ENCODE results near the gene KCNK6.

Gene KCNK6

GRCh38 chr19:38303517-38304351 is 15.9 kb upstream of the KCNK6 start, which contains the start of gene C19orf33:
Gene C19orf33 (plus strand): TSS chr19:38304251. CDS start chr19:38304262, 11 bp downstream.
- no peaks in the 10 kb centered on the region for H3K36me3 ChIP-seq
- no peak within 1 kb of the TSS for H3K4me3 ChIP-seq (ENCODE audit: low read depth, low read length)
- no peaks in the 10 kb centered on the region for H3K4me1 ChIP-seq
- no peak for TF ChIP-seq CTCF (IDR thresholded peaks at IDR 0.05; ENCODE audit: low read depth, low read length)
- DNase-seq: no peak
- H3K27me3 ChIP-seq: no peaks in the 10 kb centered on the region
- no peaks in the 10 kb centered on the region for H3K9me3 ChIP-seq

GRCh38 chr19:38304352-38304865 is 15.2 kb upstream of the KCNK6 start:
- H3K4me1 ChIP-seq: no peaks in the 10 kb centered on the region
- no peak for DNase-seq
- no peaks in the 10 kb centered on the region for H3K27me3 ChIP-seq
- no peak for TF ChIP-seq CTCF (IDR thresholded peaks at IDR 0.05; ENCODE audit: low read depth, low read length)
- H3K4me3 ChIP-seq (ENCODE audit: low read depth, low read length): no peak overlapping the region
- no peaks in the 10 kb centered on the region for H3K9me3 ChIP-seq
- H3K36me3 ChIP-seq: no peaks in the 10 kb centered on the region

GRCh38 chr19:38304866-38305429 is 14.7 kb upstream of the KCNK6 start:
- TF ChIP-seq CTCF (IDR thresholded peaks at IDR 0.05; ENCODE audit: low read depth, low read length): no peak
- DNase-seq: peak; percentile 59
- Histone ChIP-seq H3K9me3 (no peaks in the 10 kb centered on the region), H3K36me3 (no peaks in the 10 kb centered on the region), H3K27me3 (no peaks in the 10 kb centered on the region), H3K4me3 (ENCODE audit: low read depth, low read length) (no peak overlapping the region), H3K4me1 (no peaks in the 10 kb centered on the region)

- no peaks in the 10 kb centered on the region for H3K4me1 ChIP-seq
- no peak overlapping the region for H3K4me3 ChIP-seq (ENCODE audit: low read depth, low read length)
- no peak for TF ChIP-seq CTCF (IDR thresholded peaks at IDR 0.05; ENCODE audit: low read depth, low read length)
- no peaks in the 10 kb centered on the region for H3K27me3 ChIP-seq
- no peak for DNase-seq
- H3K36me3 ChIP-seq: no peaks in the 10 kb centered on the region
- H3K9me3 ChIP-seq: no peaks in the 10 kb centered on the region
These were observed 13.4 kb upstream of the KCNK6 start for GRCh38 chr19:38306236-38306635.

- Histone ChIP-seq H3K4me3 (ENCODE audit: low read depth, low read length) (no peak overlapping the region), H3K27me3 (no peaks in the 10 kb centered on the region), H3K36me3 (no peaks in the 10 kb centered on the region), H3K4me1 (no peaks in the 10 kb centered on the region), H3K9me3 (no peaks in the 10 kb centered on the region)
- no peak for TF ChIP-seq CTCF (IDR thresholded peaks at IDR 0.05; ENCODE audit: low read depth, low read length)
- DNase-seq: no peak
These were observed 12.6 kb upstream of the KCNK6 start for GRCh38 chr19:38307076-38307475.

- Histone ChIP-seq H3K36me3 (no peaks in the 10 kb centered on the region), H3K4me1 (no peaks in the 10 kb centered on the region), H3K4me3 (ENCODE audit: low read depth, low read length) (no peak overlapping the region), H3K9me3 (no peaks in the 10 kb centered on the region), H3K27me3 (no peaks in the 10 kb centered on the region)
- DNase-seq: no peak
- no peak for TF ChIP-seq CTCF (IDR thresholded peaks at IDR 0.05; ENCODE audit: low read depth, low read length)
These were observed 12.0 kb upstream of the KCNK6 start for GRCh38 chr19:38307597-38307996.
